HG03139 (cell line): Measurements from ENCODE around the gene TTC12.
"Not testable (repeated sequence)": the region's sequence is repeated elsewhere in the genome, so short reads cannot be mapped to it uniquely, and the experiment has no call there.

Experiments used
- ATAC-seq: cut with Tn5 transposase; IDR thresholded peaks from one replicate; pipeline ENCODE4 v1.9.1; 2021; ENCODE audit not compliant: unreplicated experiment

The TTC12 gene

DNA sequence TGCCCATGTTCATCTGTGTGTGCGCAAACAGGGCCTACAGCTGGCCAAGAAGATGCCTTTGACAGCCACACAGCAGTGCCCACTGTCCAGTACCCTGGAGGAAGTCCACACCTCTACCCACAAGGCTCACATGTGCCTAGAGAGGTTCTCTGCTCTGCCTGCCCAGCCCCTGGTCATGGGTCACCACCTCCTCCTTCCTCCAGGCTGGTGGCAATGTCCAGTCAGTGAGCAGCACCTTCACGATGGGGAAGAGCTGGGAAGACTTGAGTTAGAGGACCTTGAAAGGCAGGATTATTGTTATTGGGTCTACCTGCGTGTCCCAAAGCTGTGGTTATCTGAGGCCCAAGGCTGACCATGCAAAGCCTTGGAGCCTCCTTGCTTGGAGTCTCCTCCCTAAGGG is 28.4 kb upstream of the TTC12 start:
- no peak for ATAC-seq

DNA sequence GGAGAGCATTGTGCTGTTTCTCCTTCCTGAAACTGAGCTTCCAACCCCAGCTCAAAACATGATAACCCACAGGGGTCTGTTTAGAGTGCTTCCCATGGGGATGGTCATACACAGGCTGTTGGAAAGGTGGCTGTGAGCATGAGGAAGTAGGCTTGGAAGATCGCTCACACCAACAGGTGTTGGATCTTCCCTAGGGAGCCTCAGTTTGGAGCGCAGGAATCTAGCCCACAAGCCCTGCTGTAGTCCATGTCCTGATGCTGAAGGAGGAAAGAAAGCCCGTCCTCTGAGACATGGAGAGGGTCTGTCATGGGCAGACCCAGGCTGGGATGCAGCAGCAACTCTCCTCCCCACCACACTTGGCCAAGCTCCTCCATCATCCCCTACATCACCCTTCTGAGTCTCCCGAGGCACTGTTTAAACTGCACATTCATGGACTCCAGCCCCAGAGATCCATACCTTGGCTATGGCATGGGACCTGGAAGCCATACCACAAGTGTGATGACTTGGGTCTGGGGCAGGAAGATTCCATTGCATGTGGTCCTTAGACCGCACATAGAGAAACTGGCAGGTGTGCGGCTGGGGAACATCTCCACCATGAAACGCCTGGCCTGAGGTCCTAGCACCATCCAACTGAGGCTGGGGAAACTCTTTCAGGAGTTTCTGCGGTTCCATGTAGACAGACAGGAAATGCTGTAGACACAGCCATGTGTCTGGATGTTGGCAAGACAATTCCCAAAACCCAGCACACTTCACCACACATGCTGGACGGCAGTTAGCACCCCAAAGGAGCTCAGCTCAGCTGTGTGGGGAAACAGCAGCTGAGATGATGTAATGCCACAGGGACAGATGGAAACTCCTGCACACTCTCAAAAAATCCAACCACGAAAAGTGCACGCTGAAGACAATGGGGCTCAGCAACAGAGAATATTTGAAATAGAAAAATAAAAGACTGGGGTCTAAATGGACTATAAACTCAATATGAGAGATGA is 27.6 kb upstream of the TTC12 start:
- no peak for ATAC-seq

GRCh38 chr11:113287801-113288200 is 26.6 kb upstream of the TTC12 start:
- ATAC-seq: no peak

DNA sequence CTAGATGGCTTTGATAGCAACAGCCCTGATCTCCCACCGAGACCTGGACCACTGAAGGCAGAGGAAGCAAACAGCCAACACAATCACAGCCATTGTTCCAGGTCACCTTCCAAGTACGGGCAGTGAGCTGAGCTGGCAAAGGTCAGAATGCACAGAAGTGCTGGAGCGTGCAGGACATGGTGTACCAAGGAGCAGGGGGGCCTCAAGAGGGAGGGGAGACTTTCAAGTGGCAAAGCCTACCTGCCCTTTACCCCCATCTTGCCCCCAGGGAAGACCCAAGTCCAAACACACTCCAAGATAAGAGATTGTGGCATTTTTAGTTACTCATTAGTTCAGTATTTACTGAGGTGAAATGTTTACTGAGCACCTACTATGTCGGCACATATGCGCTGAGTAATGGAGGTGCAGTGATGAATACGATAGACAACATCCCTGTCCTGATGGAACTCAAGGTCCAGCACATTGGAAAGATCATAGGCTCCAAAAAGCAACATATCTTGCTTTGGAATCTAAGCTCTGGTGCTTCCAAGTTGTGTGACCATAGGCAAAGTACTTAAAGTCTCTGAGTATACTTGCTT is 26.0 kb upstream of the TTC12 start:
- ATAC-seq: no peak

DNA sequence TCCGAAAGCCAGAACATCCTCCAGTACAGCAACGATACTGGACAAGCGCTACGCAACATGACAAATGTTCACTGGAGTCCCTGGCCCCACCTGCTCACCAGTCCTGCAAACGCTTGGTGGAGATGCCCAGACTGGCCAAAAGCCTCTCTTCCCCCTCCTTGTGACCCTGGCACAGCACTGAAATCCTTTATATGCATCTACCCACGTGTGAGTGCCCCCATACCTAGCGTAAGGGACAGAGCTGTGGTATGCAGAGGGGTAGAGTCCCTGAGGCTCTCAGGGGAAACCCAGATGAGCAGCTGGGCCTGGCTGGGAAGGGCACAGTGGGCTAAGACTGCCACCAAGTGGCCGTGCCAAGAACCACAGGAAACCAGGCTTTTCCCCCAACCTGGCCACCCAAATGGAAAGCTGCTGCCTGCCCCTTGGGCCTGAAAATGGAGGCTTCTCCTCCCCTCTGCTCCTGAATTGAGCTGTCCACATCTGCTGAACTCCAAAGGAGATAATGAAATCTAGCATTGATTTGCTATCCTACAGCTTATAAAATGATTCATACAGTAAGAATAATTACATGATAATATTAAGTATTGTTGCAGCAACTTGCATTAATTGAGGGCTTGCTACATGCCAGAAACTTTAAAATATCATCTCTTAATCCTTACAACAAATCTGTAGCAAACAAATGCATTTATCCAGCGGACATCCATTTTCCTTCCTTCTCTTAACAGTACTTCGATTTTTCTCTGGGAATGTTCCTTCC is 24.8 kb upstream of the TTC12 start:
- peak; percentile 89 for ATAC-seq

DNA sequence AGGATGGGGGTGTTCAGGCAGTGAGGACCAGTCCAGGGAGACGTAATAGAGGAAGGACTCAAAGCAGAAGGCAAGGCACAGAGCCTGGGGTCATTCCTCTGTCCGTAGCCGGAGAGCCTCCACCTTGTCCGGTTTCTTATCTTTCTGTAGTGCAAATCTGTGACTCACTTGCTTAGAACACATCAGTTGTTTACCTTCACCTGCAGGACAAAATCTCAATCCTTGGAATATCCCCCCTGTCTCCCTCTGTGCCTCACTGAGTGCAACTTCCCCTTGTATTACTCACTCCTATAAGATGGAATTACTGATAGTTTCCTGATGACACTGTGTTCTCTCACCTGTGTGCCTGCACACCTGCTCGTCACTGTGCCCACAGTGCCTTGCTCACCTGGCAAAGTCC is 20.4 kb upstream of the TTC12 start:
- no peak for ATAC-seq

- no peak for ATAC-seq
Observed at GRCh38 chr11:113295993-113296392, 18.4 kb upstream of the TTC12 start.

DNA sequence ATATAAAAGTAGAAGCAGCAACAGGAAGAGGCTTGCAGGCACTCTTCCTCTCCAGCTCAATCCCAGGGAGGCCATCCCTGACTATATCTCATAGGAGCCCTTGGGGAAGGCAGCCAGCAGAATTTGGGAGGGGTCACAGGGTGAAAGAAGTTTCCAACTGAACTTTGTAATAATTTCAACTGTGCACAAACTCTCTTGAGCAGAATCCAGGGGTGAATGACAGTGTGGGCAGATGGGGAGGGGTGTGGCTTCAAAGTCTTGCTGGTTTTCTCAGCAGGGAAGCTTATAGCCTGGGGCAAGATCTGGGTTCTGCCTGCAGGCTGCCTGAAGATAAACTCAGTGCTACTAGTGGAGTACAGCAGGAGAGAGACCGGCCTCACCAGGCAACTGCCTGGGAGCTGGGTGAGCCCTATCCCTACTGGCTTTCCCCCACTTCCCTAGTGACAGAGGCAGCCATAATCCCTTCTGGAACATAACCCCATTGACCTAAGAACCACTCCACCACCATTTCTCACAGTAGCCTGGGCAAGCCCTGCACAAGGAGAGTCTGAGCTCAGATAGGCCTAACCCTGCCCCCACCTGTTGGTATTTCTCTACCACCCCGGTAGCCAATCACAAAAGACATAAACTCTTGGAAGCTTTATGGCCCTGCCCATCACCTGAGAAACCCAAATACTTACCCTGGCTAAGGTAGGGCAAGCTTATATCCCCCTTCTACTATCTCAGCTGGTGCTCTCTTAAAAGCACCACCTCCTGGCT is 17.8 kb upstream of the TTC12 start:
- ATAC-seq: no peak

DNA sequence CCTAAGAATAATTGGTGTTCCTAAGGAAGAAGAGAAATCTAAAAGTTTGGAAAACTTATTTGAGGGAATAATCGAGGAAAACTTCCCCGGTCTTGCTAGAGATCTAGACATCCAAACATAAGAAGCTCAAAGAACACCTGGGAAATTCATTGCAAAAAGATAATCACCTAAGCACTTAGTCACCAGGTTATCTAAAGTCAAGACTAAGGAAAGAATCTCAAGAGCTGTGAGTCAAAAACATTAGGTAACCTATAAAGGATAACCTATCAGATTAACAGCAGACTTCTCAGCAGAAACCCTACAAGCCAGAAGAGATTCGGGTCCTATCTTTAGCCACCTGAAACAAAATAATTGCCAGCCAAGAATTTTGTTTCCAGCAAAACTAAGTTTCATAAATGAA is 15.9 kb upstream of the TTC12 start:
- not testable (repeated sequence) for ATAC-seq

DNA sequence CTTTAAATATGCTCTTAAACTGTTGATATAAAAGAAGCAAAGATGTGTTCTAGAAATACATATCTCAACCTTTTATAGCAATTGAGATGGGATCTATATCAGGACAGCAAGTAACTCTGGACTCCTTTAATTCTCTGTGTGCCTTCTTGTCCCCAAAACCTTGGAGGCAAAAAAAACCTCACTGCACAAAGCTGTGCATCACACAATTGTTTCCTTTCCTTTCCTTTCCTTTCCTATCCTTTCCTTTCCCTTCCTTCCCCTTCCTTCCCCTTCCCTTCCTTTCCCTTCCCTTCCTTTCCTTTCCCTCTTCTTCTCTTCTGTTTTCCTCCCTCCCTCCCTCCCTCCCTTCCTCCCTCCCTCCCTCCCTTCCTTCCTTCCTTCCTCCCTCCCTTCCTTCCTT is 9.5 kb upstream of the TTC12 start:
- ATAC-seq: no peak

DNA sequence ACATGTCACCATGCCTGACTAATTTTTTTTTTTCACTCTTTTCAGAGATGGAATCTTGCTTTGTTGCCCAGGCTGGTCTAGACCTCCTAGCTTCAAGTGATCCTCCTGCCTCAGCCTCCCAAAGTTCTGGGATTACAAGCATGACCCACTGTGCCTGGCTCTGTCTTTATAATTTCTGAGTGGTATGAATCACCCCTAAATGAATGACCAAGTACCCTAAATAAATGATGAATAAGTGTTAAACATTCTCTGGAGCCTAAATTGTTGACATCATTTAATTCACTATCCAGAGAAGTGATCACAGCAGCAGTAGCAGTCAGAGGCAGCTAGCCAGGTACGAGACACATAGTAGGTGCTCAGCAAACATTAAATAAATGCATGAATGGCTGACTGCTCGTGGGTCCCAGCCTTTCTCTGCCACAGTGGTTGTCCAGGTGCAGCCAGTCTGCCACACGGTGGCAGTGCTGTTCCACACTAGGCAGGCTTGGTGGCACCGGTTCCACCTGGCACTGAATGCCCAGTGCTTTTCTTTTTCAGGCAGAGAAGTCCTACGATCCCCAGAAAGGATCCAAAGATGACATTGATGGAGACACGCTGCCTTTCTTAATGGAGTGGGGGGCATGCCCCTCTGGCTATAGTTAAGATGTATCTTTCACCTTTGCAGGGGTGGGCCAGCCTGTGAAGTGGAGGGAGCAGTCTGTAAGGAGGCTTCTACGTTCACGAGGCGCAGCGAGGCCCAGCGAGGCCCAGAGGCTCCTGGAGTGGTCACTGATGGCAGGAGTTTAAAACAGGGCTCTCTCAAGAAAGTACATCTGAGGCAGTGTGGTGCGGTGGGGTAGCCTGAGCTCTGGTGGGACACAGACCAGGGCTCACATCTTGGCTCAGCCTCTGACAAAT is 8.7 kb upstream of the TTC12 start:
- peak; percentile 61 for ATAC-seq

DNA sequence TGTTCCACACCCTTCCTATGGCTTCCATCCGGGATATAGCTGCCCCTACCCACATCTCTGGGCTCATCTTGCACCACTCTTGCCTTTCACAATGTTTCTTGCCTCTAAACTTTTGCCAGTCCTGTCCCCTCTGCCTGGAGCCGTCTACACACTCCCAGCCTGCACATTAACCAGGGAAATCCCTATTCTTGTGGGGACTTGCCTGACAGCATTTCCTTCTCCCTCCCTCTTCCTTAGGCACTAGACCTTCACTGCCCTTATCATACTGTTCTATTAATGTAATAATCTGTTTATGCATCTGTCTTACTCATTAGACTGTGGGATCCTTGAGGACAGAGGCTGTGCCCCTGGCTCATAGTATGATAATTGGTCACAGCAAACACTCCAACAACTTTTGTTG is 5.8 kb upstream of the TTC12 start:
- no peak for ATAC-seq

GRCh38 chr11:113311536-113311935 is 2.8 kb upstream of the TTC12 start:
- ATAC-seq: no peak

DNA sequence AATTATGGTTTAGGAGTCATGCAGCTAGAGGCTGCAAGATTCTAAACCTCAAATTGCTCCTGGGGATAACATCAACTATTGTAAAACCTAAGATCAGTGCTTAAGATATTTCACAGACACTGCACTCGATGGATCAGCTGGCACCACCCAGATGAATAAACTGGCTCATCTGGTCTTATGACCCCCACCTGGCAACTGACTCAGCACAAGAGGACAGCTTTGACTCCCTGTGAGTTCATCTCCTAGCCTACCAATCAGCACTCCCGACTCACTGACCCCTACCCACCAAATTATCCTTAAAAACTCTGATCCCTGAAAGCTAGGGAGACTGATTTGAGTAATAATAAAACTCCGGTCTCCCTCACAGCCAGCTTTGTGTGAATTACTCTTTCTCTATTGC is 782 bp upstream of the TTC12 start:
- no peak for ATAC-seq

- ATAC-seq: no peak
Observed at GRCh38 chr11:113314065-113314388, 356 bp upstream of the TTC12 start.

- no peak for ATAC-seq
Observed at GRCh38 chr11:113315811-113316210, 1.4 kb downstream of the TTC12 start.

- ATAC-seq: no peak
Observed at GRCh38 chr11:113316256-113316655, 1.9 kb downstream of the TTC12 start.

DNA sequence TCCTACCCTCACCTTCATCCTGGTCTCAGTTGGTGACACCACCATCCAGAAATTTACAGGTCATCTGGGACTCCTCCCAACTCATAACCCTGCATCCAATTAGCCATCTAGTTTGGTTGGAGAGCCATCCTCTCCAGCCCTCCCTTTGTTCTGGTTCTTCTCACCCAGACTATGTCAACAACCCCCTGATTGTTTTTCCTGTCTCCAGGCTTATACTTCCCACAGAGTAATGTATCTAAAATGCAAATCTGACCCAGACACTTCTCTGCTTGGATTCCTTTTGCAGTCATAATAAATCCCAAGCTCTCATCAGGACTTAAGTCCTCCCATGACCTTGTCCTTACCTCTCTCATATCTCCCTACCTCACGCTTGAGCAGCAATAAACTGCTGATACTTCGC is 3.0 kb downstream of the TTC12 start:
- ATAC-seq: no peak

GRCh38 chr11:113319085-113319484 is 4.7 kb downstream of the TTC12 start:
- no peak for ATAC-seq

DNA sequence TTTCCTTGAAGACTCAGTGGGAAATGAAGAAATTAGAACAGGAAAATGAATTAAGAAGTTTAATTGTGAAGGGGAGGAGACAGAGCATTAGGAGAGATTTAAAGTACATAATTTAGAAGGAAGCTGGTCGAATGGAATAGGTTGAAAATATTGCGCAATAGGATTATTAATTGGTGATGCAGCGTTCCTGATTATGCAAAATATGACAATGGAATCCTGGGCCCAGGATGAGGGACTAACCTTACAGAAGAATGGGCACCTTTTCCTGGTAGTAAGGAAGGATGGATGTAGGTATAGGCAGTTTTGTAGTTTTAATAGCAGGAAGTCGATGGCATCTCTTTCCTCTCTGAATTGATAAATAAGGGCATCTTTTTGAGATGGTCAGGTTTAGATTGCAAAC is 7.8 kb downstream of the TTC12 start:
- ATAC-seq: no peak
